ENCODE data around the gene RNASE2.
"Not testable (repeated sequence)": the region's sequence is repeated elsewhere in the genome, so short reads cannot be mapped to it uniquely, and the experiment has no call there.

The RNASE2 gene

GRCh38 chr14:20985650-20986049 lies 30.4 kb downstream of the RNASE2 start:
- not testable (repeated sequence) for DNase-seq

- DNase-seq, result no peak
Observed at GRCh38 chr14:20986811-20987210, 31.5 kb downstream of the RNASE2 start.

GRCh38 chr14:20988717-20989470 lies 33.6 kb downstream of the RNASE2 start:
- no peak for DNase-seq

- no peak for DNase-seq
Observed at GRCh38 chr14:20989471-20989786, 34.1 kb downstream of the RNASE2 start.

- peak; percentile 94 to 97 for DNase-seq
Observed at GRCh38 chr14:20989787-20990600, 34.7 kb downstream of the RNASE2 start, which contains the start of gene METTL17. Gene METTL17, plus strand, starts transcription at chr14:20989980. Its CDS starts 23 bp downstream, at chr14:20990003.

GRCh38 chr14:20996521-20996920 lies 41.2 kb downstream of the RNASE2 start:
- DNase-seq, result no peak

- DNase-seq, result no peak
Observed at GRCh38 chr14:20997115-20997514, 41.8 kb downstream of the RNASE2 start.

- DNase-seq, result no peak
Observed at GRCh38 chr14:20997564-20997963, 42.3 kb downstream of the RNASE2 start.

- no peak for DNase-seq
Observed at GRCh38 chr14:20998139-20998538, 42.9 kb downstream of the RNASE2 start.

GRCh38 chr14:20998674-20999366 lies 43.5 kb downstream of the RNASE2 start, which contains the start of gene SLC39A2:
Gene SLC39A2, plus strand, starts transcription at chr14:20999293. Its CDS starts 154 bp downstream, at chr14:20999447.
- DNase-seq, result peak in 1 of 2 experiments; percentile 18

- no peak for DNase-seq
Observed at GRCh38 chr14:20999591-20999990, 44.3 kb downstream of the RNASE2 start.

GRCh38 chr14:21001218-21001617 lies 45.9 kb downstream of the RNASE2 start:
- no peak for DNase-seq

- DNase-seq, result no peak
Observed at GRCh38 chr14:21003788-21004346, 48.6 kb downstream of the RNASE2 start.
